Measurements from ENCODE around the gene ZNF595.
A peak's percentile ranks its signal among the peaks of the same experiment; 100 is the strongest.
"Not testable (repeated sequence)": the region's sequence is repeated elsewhere in the genome, so short reads cannot be mapped to it uniquely, and the experiment has no call there.

The ZNF595 gene

GRCh38 chr4:24359-24758 is 28.8 kb upstream of the ZNF595 start:
- not testable (repeated sequence) for H3F3A ChIP-seq (ENCODE audit: control insufficient read depth, insufficient read depth); H3K27ac ChIP-seq (ENCODE audit: low read depth, low read length); H3K4me1 ChIP-seq (ENCODE audit: control insufficient read depth, low read length); H3K4me3 ChIP-seq (ENCODE audit: low read length); H3K36me3 ChIP-seq (ENCODE audit: control insufficient read depth, low read length); H3K9me2 ChIP-seq (replicated peaks; ENCODE audit: control insufficient read depth, low read length); H3K27me3 ChIP-seq (ENCODE audit: control insufficient read depth, low read length); H3K79me2 ChIP-seq (ENCODE audit: control insufficient read depth, low read length); H3K9me3 ChIP-seq (ENCODE audit: control insufficient read depth, insufficient read depth, low read length); H4K20me1 ChIP-seq (ENCODE audit: control insufficient read depth, insufficient read depth, low read depth, low read length); H3K4me2 ChIP-seq (ENCODE audit: low read length)

GRCh38 chr4:27501-27900 is 25.6 kb upstream of the ZNF595 start:
- not testable (repeated sequence) for H3F3A ChIP-seq (ENCODE audit: control insufficient read depth, insufficient read depth); H3K27me3 ChIP-seq (ENCODE audit: control insufficient read depth, low read length); H3K4me1 ChIP-seq (ENCODE audit: control insufficient read depth, low read length); H3K4me3 ChIP-seq (ENCODE audit: low read length); H3K36me3 ChIP-seq (ENCODE audit: control insufficient read depth, low read length); H3K9me3 ChIP-seq (ENCODE audit: control insufficient read depth, insufficient read depth, low read length); H4K20me1 ChIP-seq (ENCODE audit: control insufficient read depth, insufficient read depth, low read depth, low read length); H3K79me2 ChIP-seq (ENCODE audit: control insufficient read depth, low read length); H3K9me2 ChIP-seq (replicated peaks; ENCODE audit: control insufficient read depth, low read length); H3K27ac ChIP-seq (ENCODE audit: low read depth, low read length); H3K4me2 ChIP-seq (ENCODE audit: low read length)

GRCh38 chr4:28767-29542 is 24.2 kb upstream of the ZNF595 start:
- not testable (repeated sequence) for H3F3A ChIP-seq (ENCODE audit: control insufficient read depth, insufficient read depth); H3K9me3 ChIP-seq (ENCODE audit: control insufficient read depth, insufficient read depth, low read length); H3K36me3 ChIP-seq (ENCODE audit: control insufficient read depth, low read length); H3K27me3 ChIP-seq (ENCODE audit: control insufficient read depth, low read length); H3K79me2 ChIP-seq (ENCODE audit: control insufficient read depth, low read length); H4K20me1 ChIP-seq (ENCODE audit: control insufficient read depth, insufficient read depth, low read depth, low read length); H3K4me3 ChIP-seq (ENCODE audit: low read length); H3K4me1 ChIP-seq (ENCODE audit: control insufficient read depth, low read length); H3K27ac ChIP-seq (ENCODE audit: low read depth, low read length); H3K9me2 ChIP-seq (replicated peaks; ENCODE audit: control insufficient read depth, low read length); H3K4me2 ChIP-seq (ENCODE audit: low read length)
- peak; percentile 5 for TF ChIP-seq CTCF (IDR thresholded peaks at IDR 0.05; ENCODE audit: low read depth, low read length, poor library complexity, severe bottlenecking)

- not testable (repeated sequence) for H3K79me2 ChIP-seq (ENCODE audit: control insufficient read depth, low read length); H3K4me3 ChIP-seq (ENCODE audit: low read length); H3K36me3 ChIP-seq (ENCODE audit: control insufficient read depth, low read length); H3K4me2 ChIP-seq (ENCODE audit: low read length); H4K20me1 ChIP-seq (ENCODE audit: control insufficient read depth, insufficient read depth, low read depth, low read length); H3K9me3 ChIP-seq (ENCODE audit: control insufficient read depth, insufficient read depth, low read length); H3K9me2 ChIP-seq (replicated peaks; ENCODE audit: control insufficient read depth, low read length); H3K27me3 ChIP-seq (ENCODE audit: control insufficient read depth, low read length); H3F3A ChIP-seq (ENCODE audit: control insufficient read depth, insufficient read depth); H3K27ac ChIP-seq (ENCODE audit: low read depth, low read length)
- H3K4me1 ChIP-seq (ENCODE audit: control insufficient read depth, low read length): peaks cover 16% of the 10 kb centered on the region
Measured at GRCh38 chr4:33314-33713, 19.8 kb upstream of the ZNF595 start.

- H3K27me3 ChIP-seq (ENCODE audit: control insufficient read depth, low read length); H3K36me3 ChIP-seq (ENCODE audit: control insufficient read depth, low read length); H3K9me3 ChIP-seq (ENCODE audit: control insufficient read depth, insufficient read depth, low read length); H3K9me2 ChIP-seq (replicated peaks; ENCODE audit: control insufficient read depth, low read length); H4K20me1 ChIP-seq (ENCODE audit: control insufficient read depth, insufficient read depth, low read depth, low read length); H3F3A ChIP-seq (ENCODE audit: control insufficient read depth, insufficient read depth); H3K79me2 ChIP-seq (ENCODE audit: control insufficient read depth, low read length): not testable (repeated sequence)
- H3K4me2 ChIP-seq (ENCODE audit: low read length): peak overlapping the region; percentile 46
- H3K4me3 ChIP-seq (ENCODE audit: low read length): peak overlapping the region; percentile 16
- peak overlapping the region; percentile 54 for H3K27ac ChIP-seq (ENCODE audit: low read depth, low read length)
- peaks cover 16% of the 10 kb centered on the region for H3K4me1 ChIP-seq (ENCODE audit: control insufficient read depth, low read length)
Measured at GRCh38 chr4:36559-37415, 16.3 kb upstream of the ZNF595 start.

GRCh38 chr4:38202-38601 is 14.9 kb upstream of the ZNF595 start:
- peaks cover 18% of the 10 kb centered on the region for H3K4me1 ChIP-seq (ENCODE audit: control insufficient read depth, low read length)
- H3K27me3 ChIP-seq (ENCODE audit: control insufficient read depth, low read length); H3K4me2 ChIP-seq (ENCODE audit: low read length); H3F3A ChIP-seq (ENCODE audit: control insufficient read depth, insufficient read depth); H3K9me3 ChIP-seq (ENCODE audit: control insufficient read depth, insufficient read depth, low read length); H3K79me2 ChIP-seq (ENCODE audit: control insufficient read depth, low read length); H3K36me3 ChIP-seq (ENCODE audit: control insufficient read depth, low read length); H3K27ac ChIP-seq (ENCODE audit: low read depth, low read length); H4K20me1 ChIP-seq (ENCODE audit: control insufficient read depth, insufficient read depth, low read depth, low read length); H3K9me2 ChIP-seq (replicated peaks; ENCODE audit: control insufficient read depth, low read length); H3K4me3 ChIP-seq (ENCODE audit: low read length): not testable (repeated sequence)

- not testable (repeated sequence) for H3F3A ChIP-seq (ENCODE audit: control insufficient read depth, insufficient read depth); H3K27me3 ChIP-seq (ENCODE audit: control insufficient read depth, low read length); H3K4me3 ChIP-seq (ENCODE audit: low read length); H3K36me3 ChIP-seq (ENCODE audit: control insufficient read depth, low read length); H4K20me1 ChIP-seq (ENCODE audit: control insufficient read depth, insufficient read depth, low read depth, low read length); H3K9me2 ChIP-seq (replicated peaks; ENCODE audit: control insufficient read depth, low read length); H3K4me1 ChIP-seq (ENCODE audit: control insufficient read depth, low read length); H3K79me2 ChIP-seq (ENCODE audit: control insufficient read depth, low read length); H3K9me3 ChIP-seq (ENCODE audit: control insufficient read depth, insufficient read depth, low read length)
- H3K27ac ChIP-seq (ENCODE audit: low read depth, low read length): peak overlapping the region; percentile 37
- peak overlapping the region; percentile 39; the same call in 1 of the 2 replicates for H3K4me2 ChIP-seq (ENCODE audit: low read length)
Measured at GRCh38 chr4:43375-43774, 9.7 kb upstream of the ZNF595 start.
